ENCODE data around the gene RIT1. TPM values are rescaled to one million over a fixed set of nuclear protein-coding genes. Genes with fewer than 3 reads are reported as not detected.

The RIT1 gene
- total RNA-seq, 1 experiment from 2014 or later: 26.4 TPM

DNA sequence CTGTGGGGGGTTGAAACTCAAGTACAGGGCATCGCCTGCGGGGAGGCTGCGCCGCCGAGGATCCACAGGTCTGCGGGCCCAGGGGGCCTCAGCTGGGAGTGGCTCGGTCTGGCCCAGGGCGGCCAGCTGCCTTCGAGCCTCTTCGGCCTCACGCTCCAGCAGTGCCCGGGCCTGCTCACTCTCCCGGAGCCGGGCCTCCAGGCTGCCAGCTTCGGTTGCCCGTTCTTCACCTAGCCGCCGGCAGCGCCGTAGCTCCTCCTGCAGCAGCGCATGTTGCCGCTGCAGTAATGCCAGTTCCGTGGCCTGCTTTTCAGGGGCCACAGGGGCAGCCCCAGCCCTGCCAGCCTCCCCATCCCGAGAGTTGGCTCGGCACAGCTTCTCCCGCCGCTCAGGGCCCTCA, 39.7 kb upstream of the RIT1 start:
- Histone ChIP-seq H3K18ac (ENCODE audit: insufficient read length, low read depth, low read length) (no peak overlapping the region), H3K4me2 (ENCODE audit: insufficient read depth, insufficient read length, low read length) (no peak overlapping the region), H3K56ac (ENCODE audit: insufficient read length, low read depth, low read length) (no peak overlapping the region), H2AFZ (ENCODE audit: low read length) (no peak overlapping the region), H3K79me2 (ENCODE audit: insufficient read depth, low read length) (no peaks in the 10 kb centered on the region), H4K5ac (ENCODE audit: insufficient read length, low read depth, low read length) (no peak overlapping the region), H3K14ac (ENCODE audit: insufficient read depth, low read length) (no peak overlapping the region), H3T11ph (ENCODE audit: low read length) (no peak overlapping the region), H4K91ac (ENCODE audit: insufficient read length, low read depth, low read length) (no peak overlapping the region), H4K8ac (replicated peaks; ENCODE audit: insufficient read length, low read depth, low read length) (no peak overlapping the region), H3K23me2 (ENCODE audit: insufficient read length, low read depth, low read length, poor library complexity, severe bottlenecking) (no peaks in the 10 kb centered on the region), H3K79me1 (ENCODE audit: insufficient read depth, low read depth, low read length, poor library complexity, severe bottlenecking) (no peaks in the 10 kb centered on the region), H3K4ac (ENCODE audit: low read depth, low read length) (no peak overlapping the region), H2BK120ac (ENCODE audit: low read depth, low read length, poor library complexity, severe bottlenecking) (no peak overlapping the region), H2BK20ac (ENCODE audit: low read depth, low read length, poor library complexity, severe bottlenecking) (no peak overlapping the region), H2BK12ac (ENCODE audit: insufficient read length, low read depth, low read length) (no peak overlapping the region), H2BK15ac (ENCODE audit: low read depth, low read length) (no peak overlapping the region), H2AK5ac (ENCODE audit: insufficient read length, low read length) (no peak overlapping the region), H3K9ac (ENCODE audit: extremely low read depth, insufficient read length, low read length) (no peak overlapping the region), H3K27ac (ENCODE audit: insufficient read length, low read depth, low read length) (no peak overlapping the region), H3K9me3 (ENCODE audit: control insufficient read depth, low read depth, low read length) (no peaks in the 10 kb centered on the region), H4K20me1 (ENCODE audit: control insufficient read depth, insufficient read depth, insufficient read length) (no peaks in the 10 kb centered on the region), H3K23ac (ENCODE audit: insufficient read length, low read depth, low read length) (no peak overlapping the region), H3K27me3 (ENCODE audit: insufficient read depth, low read length) (no peaks in the 10 kb centered on the region), H3K4me1 (ENCODE audit: insufficient read depth, low read length) (no peaks in the 10 kb centered on the region), H2BK5ac (ENCODE audit: insufficient read length, low read length) (no peak overlapping the region)
- TF ChIP-seq, protein P1, sequence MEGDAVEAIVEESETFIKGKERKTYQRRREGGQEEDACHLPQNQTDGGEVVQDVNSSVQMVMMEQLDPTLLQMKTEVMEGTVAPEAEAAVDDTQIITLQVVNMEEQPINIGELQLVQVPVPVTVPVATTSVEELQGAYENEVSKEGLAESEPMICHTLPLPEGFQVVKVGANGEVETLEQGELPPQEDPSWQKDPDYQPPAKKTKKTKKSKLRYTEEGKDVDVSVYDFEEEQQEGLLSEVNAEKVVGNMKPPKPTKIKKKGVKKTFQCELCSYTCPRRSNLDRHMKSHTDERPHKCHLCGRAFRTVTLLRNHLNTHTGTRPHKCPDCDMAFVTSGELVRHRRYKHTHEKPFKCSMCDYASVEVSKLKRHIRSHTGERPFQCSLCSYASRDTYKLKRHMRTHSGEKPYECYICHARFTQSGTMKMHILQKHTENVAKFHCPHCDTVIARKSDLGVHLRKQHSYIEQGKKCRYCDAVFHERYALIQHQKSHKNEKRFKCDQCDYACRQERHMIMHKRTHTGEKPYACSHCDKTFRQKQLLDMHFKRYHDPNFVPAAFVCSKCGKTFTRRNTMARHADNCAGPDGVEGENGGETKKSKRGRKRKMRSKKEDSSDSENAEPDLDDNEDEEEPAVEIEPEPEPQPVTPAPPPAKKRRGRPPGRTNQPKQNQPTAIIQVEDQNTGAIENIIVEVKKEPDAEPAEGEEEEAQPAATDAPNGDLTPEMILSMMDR (conservative IDR thresholded peaks at IDR 0.05): no peak
- no peak overlapping the region for H3K27ac Mint-ChIP-seq
- H3K4me1 Mint-ChIP-seq: peaks cover 11 to 13% of the 10 kb centered on the region in 2 experiments
- no peak for DNase-seq
- peaks cover 47 to 91% (median 75%) of the 10 kb centered on the region in 3 experiments; a peak in 6 of 7 replicates for H3K36me3 Mint-ChIP-seq (ENCODE audit: insufficient read depth in 1 of 3, low read depth in 3 of 3)
- no peak overlapping the region for H3K4me3 Mint-ChIP-seq
- no peaks in the 10 kb centered on the region for H3K9me3 Mint-ChIP-seq
- WGBS (ENCODE audit: extremely low coverage, insufficient read length, low lambda C conversion rate): no CpG with 5 or more reads among the region's 27 CpGs
- H3K27me3 Mint-ChIP-seq (ENCODE audit: low read depth): no peaks in the 10 kb centered on the region
